HEK293 (cell line): Measurements from ENCODE around the gene KATNBL1.

Experiments used
- CTCF ChIA-PET: fragments of 350-600 bp; formaldehyde crosslinking; extraction: SDS; loops from one replicate; lab custom pipeline; 2021; ENCODE audit warnings: antibody characterized with exemption; lab: Yijun Ruan, JAX
- POLR2A ChIA-PET: fragments of 300-600 bp; formaldehyde crosslinking; extraction: SDS; loops from one replicate; lab custom pipeline; 2020; ENCODE audit warnings: antibody characterized with exemption, inconsistent platforms; lab: Yijun Ruan, JAX
- H3K27ac ChIP-seq: fragments of 200-500 bp; sonication (Bioruptor generic); 2 replicates; pipeline ENCODE4 v1.5.1; 2014; ENCODE audit warnings: low read depth, low read length, control low read depth, inconsistent platforms; ENCODE audit errors: extremely low read depth
- H3K36me3 ChIP-seq, 2 experiments: fragments of 200-500 bp in 1 of 2; sonication (Bioruptor generic) in 1 of 2; 1 replicate in 1 of 2; 2 replicates in 1 of 2; pipeline ENCODE4 v1.5.1; 2014 to 2017; ENCODE audit warnings: inconsistent platforms in 2 of 2, low read length in 2 of 2; ENCODE audit not compliant: control insufficient read depth in 2 of 2, insufficient read depth in 1 of 2
- H3K4me1 ChIP-seq: fragments of 200-500 bp; sonication (Bioruptor generic); 2 replicates; pipeline ENCODE4 v1.5.1; 2014; ENCODE audit warnings: mild to moderate bottlenecking, low read length, inconsistent platforms; ENCODE audit not compliant: control insufficient read depth, insufficient read depth
- H3K4me3 ChIP-seq: 2 replicates; pipeline ENCODE4 v1.5.1; 2011; ENCODE audit warnings: low read depth, mild to moderate bottlenecking, control low read depth, low read length, moderate library complexity
- H3K9me3 ChIP-seq: fragments of 200-500 bp; sonication (Bioruptor generic); 2 replicates; pipeline ENCODE4 v1.5.1; 2014; ENCODE audit warnings: low read depth, low read length, inconsistent platforms; ENCODE audit not compliant: control insufficient read depth, insufficient read depth
- MZF1 ChIP-seq: fragments of 450-650 bp; formaldehyde crosslinking; IDR thresholded peaks from 2 replicates; pipeline ENCODE4 v1.5.1; 2017; ENCODE audit warnings: missing biosample characterization, missing genetic modification characterization, borderline replicate concordance
- SCRT2 ChIP-seq: fragments of 450-650 bp; formaldehyde crosslinking; IDR thresholded peaks from 2 replicates; pipeline ENCODE4 v1.5.1; 2016; ENCODE audit warnings: missing biosample characterization, missing genetic modification characterization
- YY1 ChIP-seq: fragments of 450-650 bp; formaldehyde crosslinking; IDR thresholded peaks from 2 replicates; pipeline ENCODE4 v1.5.1; 2018; ENCODE audit warnings: missing biosample characterization, missing genetic modification characterization
- YY2 ChIP-seq: fragments of 450-650 bp; formaldehyde crosslinking; IDR thresholded peaks from 2 replicates; pipeline ENCODE4 v1.5.1; 2016; ENCODE audit warnings: missing biosample characterization, missing genetic modification characterization
- ZBTB6 ChIP-seq: fragments of 450-650 bp; formaldehyde crosslinking; IDR thresholded peaks from 2 replicates; pipeline ENCODE4 v1.5.1; 2017; ENCODE audit warnings: missing biosample characterization, missing genetic modification characterization
- ZNF148 ChIP-seq: fragments of 450-650 bp; formaldehyde crosslinking; IDR thresholded peaks from 2 replicates; pipeline ENCODE4 v1.5.0; 2017; ENCODE audit warnings: missing biosample characterization, missing genetic modification characterization, borderline replicate concordance
- ZNF174 ChIP-seq: fragments of 450-650 bp; formaldehyde crosslinking; IDR thresholded peaks from 2 replicates; pipeline ENCODE4 v1.5.0; 2017; ENCODE audit warnings: missing biosample characterization, mild to moderate bottlenecking, missing genetic modification characterization
- ZNF302 ChIP-seq: fragments of 450-650 bp; formaldehyde crosslinking; IDR thresholded peaks from 2 replicates; pipeline ENCODE4 v1.5.1; 2016; ENCODE audit warnings: missing biosample characterization, missing genetic modification characterization, low read depth
- ZNF48 ChIP-seq: fragments of 450-650 bp; formaldehyde crosslinking; IDR thresholded peaks from 2 replicates; pipeline ENCODE4 v1.5.1; 2016; ENCODE audit warnings: missing biosample characterization, missing genetic modification characterization
- ZNF654 ChIP-seq: fragments of 450-650 bp; formaldehyde crosslinking; IDR thresholded peaks from 2 replicates; pipeline ENCODE4 v1.5.1; 2016; ENCODE audit warnings: low read depth, missing biosample characterization, missing genetic modification characterization
- TF ChIP-seq, protein P1 (sequence below): fragments of 450-650 bp; formaldehyde crosslinking; IDR thresholded peaks from 2 replicates; pipeline ENCODE4 v1.5.1; 2017; ENCODE audit warnings: missing biosample characterization, missing genetic modification characterization
- TF ChIP-seq, protein P2 (sequence below): fragments of 450-650 bp; formaldehyde crosslinking; IDR thresholded peaks from 2 replicates; pipeline ENCODE4 v1.5.1; 2016; ENCODE audit warnings: missing biosample characterization, missing genetic modification characterization

The KATNBL1 gene

GRCh38 chr15:34114215-34114614 is 95.7 kb downstream of the KATNBL1 start (continued):
- TF ChIP-seq YY2 (tag by site-specific recombination) (no peak), ZNF302 (tag by site-specific recombination) (no peak), ZNF48 (tag by site-specific recombination) (no peak), ZNF148 (tag by site-specific recombination) (no peak), YY1 (tag by site-specific recombination) (no peak)
- TF ChIP-seq, protein P1, sequence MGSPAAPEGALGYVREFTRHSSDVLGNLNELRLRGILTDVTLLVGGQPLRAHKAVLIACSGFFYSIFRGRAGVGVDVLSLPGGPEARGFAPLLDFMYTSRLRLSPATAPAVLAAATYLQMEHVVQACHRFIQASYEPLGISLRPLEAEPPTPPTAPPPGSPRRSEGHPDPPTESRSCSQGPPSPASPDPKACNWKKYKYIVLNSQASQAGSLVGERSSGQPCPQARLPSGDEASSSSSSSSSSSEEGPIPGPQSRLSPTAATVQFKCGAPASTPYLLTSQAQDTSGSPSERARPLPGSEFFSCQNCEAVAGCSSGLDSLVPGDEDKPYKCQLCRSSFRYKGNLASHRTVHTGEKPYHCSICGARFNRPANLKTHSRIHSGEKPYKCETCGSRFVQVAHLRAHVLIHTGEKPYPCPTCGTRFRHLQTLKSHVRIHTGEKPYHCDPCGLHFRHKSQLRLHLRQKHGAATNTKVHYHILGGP = no peak
- TF ChIP-seq, protein P2, sequence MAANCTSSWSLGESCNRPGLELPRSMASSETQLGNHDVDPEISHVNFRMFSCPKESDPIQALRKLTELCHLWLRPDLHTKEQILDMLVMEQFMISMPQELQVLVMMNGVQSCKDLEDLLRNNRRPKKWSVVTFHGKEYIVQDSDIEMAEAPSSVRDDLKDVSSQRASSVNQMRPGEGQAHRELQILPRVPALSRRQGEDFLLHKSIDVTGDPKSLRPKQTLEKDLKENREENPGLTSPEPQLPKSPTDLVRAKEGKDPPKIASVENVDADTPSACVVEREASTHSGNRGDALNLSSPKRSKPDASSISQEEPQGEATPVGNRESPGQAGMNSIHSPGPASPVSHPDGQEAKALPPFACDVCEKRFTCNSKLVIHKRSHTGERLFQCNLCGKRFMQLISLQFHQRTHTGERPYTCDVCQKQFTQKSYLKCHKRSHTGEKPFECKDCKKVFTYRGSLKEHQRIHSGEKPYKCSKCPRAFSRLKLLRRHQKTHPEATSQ (tag by site-specific recombination) = no peak

GRCh38 chr15:34111488-34111887 is 98.4 kb downstream of the KATNBL1 start:
- TF ChIP-seq ZNF174 = no peak
- no peak for TF ChIP-seq SCRT2 (tag by site-specific recombination)

DNA sequence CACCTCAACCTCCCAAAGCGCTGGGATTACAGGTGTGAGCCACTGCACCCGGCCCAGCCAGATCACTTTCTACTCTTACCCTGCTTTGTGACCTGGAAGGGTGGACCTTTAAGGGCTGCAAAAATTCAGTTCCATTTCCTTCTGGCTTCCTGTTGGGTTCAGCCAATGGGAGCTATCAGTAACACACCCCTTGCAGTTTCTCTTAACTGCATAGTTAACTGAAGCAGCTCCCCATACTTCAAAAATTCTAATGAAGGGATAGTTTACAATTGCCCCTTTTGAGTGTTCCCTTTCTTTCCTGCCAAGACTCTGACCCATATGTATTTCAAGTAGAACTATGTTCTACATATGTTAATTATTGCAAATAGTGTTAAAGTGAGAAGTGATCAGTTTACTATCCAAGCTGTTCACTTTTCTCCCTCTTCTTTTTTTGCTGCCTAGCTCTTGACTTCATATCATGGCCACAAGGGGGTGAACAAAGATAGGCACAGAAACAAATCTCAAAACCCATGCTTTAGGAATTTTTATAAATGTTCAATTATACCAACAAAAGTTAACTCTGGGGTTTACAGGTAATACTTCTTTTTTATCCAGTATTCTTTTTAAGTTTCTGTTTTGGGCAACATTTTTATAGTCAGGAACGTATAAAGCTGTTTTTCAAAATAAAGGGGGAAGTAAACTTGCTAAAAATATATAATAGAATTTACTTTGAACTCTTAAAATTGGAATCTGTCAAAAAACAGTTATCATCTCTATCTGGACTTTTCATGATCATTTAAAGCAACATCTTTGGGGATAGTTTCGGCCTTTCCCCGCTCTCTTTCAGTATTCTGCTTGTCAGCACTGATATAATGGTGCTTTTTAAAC is 99.9 kb downstream of the KATNBL1 start:
- ChIA-PET CTCF (interaction anchor here (0.8 to 2.5 kb wide), 14 partner anchors 10 to 478 kb away, joined by 3 to 29 read pairs (median 4); partner anchors contain the start of gene KATNBL1), POLR2A (interaction anchor here (0.5 to 1.4 kb wide), 4 partner anchors 8 to 99 kb away, joined by 3 to 9 read pairs (median 4); partner anchors contain the start of genes EMC7, KATNBL1 and PGBD4)
- TF ChIP-seq MZF1 (tag by site-specific recombination) (peak; percentile 25; the same call in 1 of the 2 replicates), ZNF654 (tag by site-specific recombination) (peak; percentile 46), ZBTB6 (tag by site-specific recombination) (no peak)
- Histone ChIP-seq H3K9me3 (no peaks in the 10 kb centered on the region), H3K4me3 (no peak overlapping the region), H3K27ac (no peak overlapping the region), H3K4me1 (no peaks in the 10 kb centered on the region), H3K36me3 (no peaks in the 10 kb centered on the region)

More at GRCh38 chr15:34111488-34111887, 98.4 kb downstream of the KATNBL1 start:
- ChIA-PET CTCF (interaction anchor here (0.7 to 1.3 kb wide), 4 partner anchors 11 to 99 kb away, joined by 3 to 5 read pairs (median 4); no protein-coding TSS in a partner anchor), POLR2A (interaction anchor here (1.2 kb wide), 1 partner anchor 98 kb away, joined by 5 read pairs; the partner anchor contains the start of gene KATNBL1)
- no peak overlapping the region for H3K4me3 ChIP-seq
- H3K36me3 ChIP-seq = no peaks in the 10 kb centered on the region
- H3K9me3 ChIP-seq = no peaks in the 10 kb centered on the region
- H3K27ac ChIP-seq = no peak overlapping the region
- no peaks in the 10 kb centered on the region for H3K4me1 ChIP-seq
